Heart left ventricle (tissue), 16 donors: ENCODE data around the gene GCLC. TPM values are rescaled to one million over a fixed set of nuclear protein-coding genes. Genes with fewer than 3 reads are reported as not detected.
A peak's percentile ranks its signal among the peaks of the same experiment; 100 is the strongest.

ENCODE experiments used
- ATAC-seq, 4 donors: fragments of 200-7000 bp; cut with Tn5 transposase; one replicate each; pipeline ENCODE4 v1.9.1; 2020 to 2022; ENCODE audit warnings: moderate library complexity in 4 of 4, mild to moderate bottlenecking in 3 of 4, moderate number of reproducible peaks in 1 of 4
- DNase-seq, 5 donors: peaks; one replicate each; pipeline ENCODE4 v3.0.0-alpha.2; 2020
- H3K27ac ChIP-seq, 12 donors: fragments of 200-600 bp; sonication (generic) in 4 of 12; one replicate each; pipeline versions ENCODE4 v1.5.0 to v1.8.0; 2016 to 2022; ENCODE audit warnings: mild to moderate bottlenecking in 2 of 12
- H3K27me3 ChIP-seq, 9 donors: fragments of 200-600 bp; sonication (generic) in 2 of 9; one replicate each; pipeline versions ENCODE4 v1.5.1 to v1.8.0; 2016 to 2022; ENCODE audit warnings: mild to moderate bottlenecking in 3 of 9
- H3K36me3 ChIP-seq, 9 donors: fragments of 200-600 bp; sonication (generic) in 2 of 9; one replicate each; pipeline versions ENCODE4 v1.5.0 to v1.8.0; 2018 to 2022; ENCODE audit warnings: mild to moderate bottlenecking in 2 of 9
- H3K4me1 ChIP-seq, 12 donors: fragments of 200-600 bp; sonication (generic) in 4 of 12; one replicate each; pipeline versions ENCODE4 v1.5.0 to v1.8.0; 2016 to 2022; ENCODE audit warnings: mild to moderate bottlenecking in 3 of 12
- H3K4me3 ChIP-seq, 12 donors: fragments of 200-600 bp; sonication (generic) in 4 of 12; one replicate each; pipeline versions ENCODE4 v1.5.0 to v1.8.0; 2017 to 2022; ENCODE audit warnings: mild to moderate bottlenecking in 9 of 12, moderate library complexity in 4 of 12
- H3K9me3 ChIP-seq, 12 donors: fragments of 200-600 bp; sonication (generic) in 4 of 12; one replicate each; pipeline versions ENCODE4 v1.5.0 to v1.8.0; 2016 to 2022; ENCODE audit warnings: mild to moderate bottlenecking in 1 of 12
- POLR2A ChIP-seq, 2 donors: fragments of 450-650 bp; IDR thresholded peaks; one replicate each; pipeline ENCODE4 v1.6.1; 2017; ENCODE audit warnings: antibody characterized with exemption in 2 of 2, mild to moderate bottlenecking in 2 of 2, moderate library complexity in 2 of 2
- WGBS, 4 donors: extraction: QIAGEN DNeasy Blood & Tissue Kit in 2 of 4; methylation state at CpG; one replicate each; pipeline versions ENCODE4 v1.1.5 to v1.1.7; 2013 to 2018; 5-methylcytosine and 5-hydroxymethylcytosine counted together
- intact Hi-C, 10 donors: fragments of 100-400 bp; cut with DNase I; formaldehyde crosslinking; loops; one replicate each; pipeline versions ENCODE4 v1.11.1 to v1.14.2; 2022
- polyA plus RNA-seq, 2 donors: library from polyadenylated mRNA; stranded (reverse); fragments of 200-250 nt; gene quantifications; one replicate each; pipeline ENCODE4 v1.2.3, GENCODE V29; 2013
- total RNA-seq, 9 donors: library from RNA; depleted of rRNA in 2 of 9; stranded (reverse); fragments of >200 nt in 2 of 9; fragmentation: NEBNext Ultra II Directional in 3 of 9; extraction: Animal tissue kit (Norgen Biotek cat#: 25700) in 3 of 9; gene quantifications; one replicate each; pipeline versions ENCODE4 v1.1.0 to v1.2.4, GENCODE V29; 2016 to 2023
- TF ChIP-seq, protein P1 (sequence below), 12 donors: fragments of 200-600 bp; sonication (generic) in 4 of 12; IDR thresholded peaks; one replicate each; pipeline versions ENCODE4 v1.5.0 to v1.8.0; 2018 to 2022; ENCODE audit warnings: antibody characterized with exemption in 12 of 12, mild to moderate bottlenecking in 5 of 12
- donor health status: ischemic (EF 13 %, LVEDD 7.1; RV severe dilation, severe dysfunction).
- donor health status: healthy with polysubstance abuse.
- donor health status: DM: no; HTN: yes; CAD: no.
- donor health status: DM: no; HTN: no; CAD: no.
- donor health status: ischemic (EF 25% LVEDD 6.9; RV normal size, moderate dysfunction).
- donor health status: ischemic (EF 25% LVEDD 5.7; RV mildly dilated, moderate dysfunction).
- donor health status: healthy.
- donor health status: DM: yes; HTN: yes; CAD: no.
- donor health status: ischemic (EF 35%, LVEDD 5.7; RV mildly dilated, moderate dysfunction).
- donor health status: nonischemic (EF 11% LVEDD 7.7; RV severe dilation, severe dysfunction).
- donor health status: DM: yes; HTN: yes; CAD: no.
- donor health status: PGD.
- donor health status: ischemic (EF 29% LVEDD 5.4; RV normal size, mild dysfunction).
- donor health status: nonischemic (EF 23%, LVEDD 6.1; RV moderate dilation, normal function).

Gene GCLC
- total and polyA plus RNA-seq, 11 donors, result 8.1 to 42.9 (median 29.3) TPM

- H3K4me1 ChIP-seq, result peaks cover 0 to 57% (median 30%) of the 10 kb centered on the region in 12 donors
- ATAC-seq, result no peak
- WGBS, 4 donors, result 3 to 5% (median 4%) methylated on average over 7 of the region's 7 CpGs
- H3K36me3 ChIP-seq, result no peaks in the 10 kb centered on the region
- DNase-seq, result no peak
- intact Hi-C loops, result loop anchor here in 4 of 10 donors (2.0 to 10.0 kb wide), 3 partner anchors 107 to 251 kb away; partner anchors contain the start of gene LRRC1 (in 1 of the 4)
- no peak for TF ChIP-seq POLR2A (IDR thresholded peaks at IDR 0.05)
- TF ChIP-seq, protein P1, sequence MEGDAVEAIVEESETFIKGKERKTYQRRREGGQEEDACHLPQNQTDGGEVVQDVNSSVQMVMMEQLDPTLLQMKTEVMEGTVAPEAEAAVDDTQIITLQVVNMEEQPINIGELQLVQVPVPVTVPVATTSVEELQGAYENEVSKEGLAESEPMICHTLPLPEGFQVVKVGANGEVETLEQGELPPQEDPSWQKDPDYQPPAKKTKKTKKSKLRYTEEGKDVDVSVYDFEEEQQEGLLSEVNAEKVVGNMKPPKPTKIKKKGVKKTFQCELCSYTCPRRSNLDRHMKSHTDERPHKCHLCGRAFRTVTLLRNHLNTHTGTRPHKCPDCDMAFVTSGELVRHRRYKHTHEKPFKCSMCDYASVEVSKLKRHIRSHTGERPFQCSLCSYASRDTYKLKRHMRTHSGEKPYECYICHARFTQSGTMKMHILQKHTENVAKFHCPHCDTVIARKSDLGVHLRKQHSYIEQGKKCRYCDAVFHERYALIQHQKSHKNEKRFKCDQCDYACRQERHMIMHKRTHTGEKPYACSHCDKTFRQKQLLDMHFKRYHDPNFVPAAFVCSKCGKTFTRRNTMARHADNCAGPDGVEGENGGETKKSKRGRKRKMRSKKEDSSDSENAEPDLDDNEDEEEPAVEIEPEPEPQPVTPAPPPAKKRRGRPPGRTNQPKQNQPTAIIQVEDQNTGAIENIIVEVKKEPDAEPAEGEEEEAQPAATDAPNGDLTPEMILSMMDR (IDR thresholded peaks at IDR 0.05), result no peak
- no peaks in the 10 kb centered on the region for H3K27me3 ChIP-seq
- peak overlapping the region; percentile 82 to 98 (median 95) for H3K27ac ChIP-seq
- no peaks in the 10 kb centered on the region for H3K9me3 ChIP-seq
- peak overlapping the region; percentile 66 to 94 (median 78) for H3K4me3 ChIP-seq
Observed at GRCh38 chr6:53543359-53544216, 1.3 kb downstream of the GCLC start.

- Histone ChIP-seq H3K36me3 (no peaks in the 10 kb centered on the region), H3K27me3 (no peaks in the 10 kb centered on the region), H3K4me3 (no peak overlapping the region), H3K9me3 (no peaks in the 10 kb centered on the region), H3K4me1 (peaks cover 0 to 47% (median 24%) of the 10 kb centered on the region in 12 donors), H3K27ac (peak overlapping the region in 1 of 12 donors; percentile 96)
- DNase-seq (no peak), ATAC-seq (no peak)
- TF ChIP-seq, protein P1 (IDR thresholded peaks at IDR 0.05), result no peak
- TF ChIP-seq POLR2A (IDR thresholded peaks at IDR 0.05), result no peak
- WGBS, 4 donors, result 97 to 99% (median 97%) methylated on average over 7 of the region's 7 CpGs
- intact Hi-C loops, result loop anchor here in 3 of 10 donors (10.0 kb wide), 2 partner anchors 183 to 253 kb away; partner anchors contain the start of gene LRRC1 (in 1 of the 3)
Observed at GRCh38 chr6:53541900-53542299, 3.0 kb downstream of the GCLC start.

- TF ChIP-seq POLR2A (IDR thresholded peaks at IDR 0.05), result no peak
- TF ChIP-seq, protein P1 (IDR thresholded peaks at IDR 0.05), result no peak
- Histone ChIP-seq H3K9me3 (no peaks in the 10 kb centered on the region), H3K4me3 (no peak overlapping the region), H3K36me3 (no peaks in the 10 kb centered on the region), H3K27ac (no peak overlapping the region), H3K4me1 (peaks cover 0 to 42% (median 22%) of the 10 kb centered on the region in 12 donors), H3K27me3 (no peaks in the 10 kb centered on the region)
- intact Hi-C loops, result loop anchor here in 3 of 10 donors (10.0 kb wide), 2 partner anchors 185 to 255 kb away; partner anchors contain the start of gene LRRC1 (in 1 of the 3)
- ATAC-seq (no peak), DNase-seq (no peak)
- 74 to 91% (median 86%) methylated on average over 4 of the region's 4 CpGs for WGBS, 4 donors
Observed at GRCh38 chr6:53540129-53540692, 4.7 kb downstream of the GCLC start.

- H3K27ac ChIP-seq, result no peak overlapping the region
- H3K9me3 ChIP-seq, result no peaks in the 10 kb centered on the region
- no peak for DNase-seq
- no peak for ATAC-seq
- TF ChIP-seq, protein P1 (IDR thresholded peaks at IDR 0.05), result no peak
- TF ChIP-seq POLR2A (IDR thresholded peaks at IDR 0.05), result no peak
- intact Hi-C loops, result loop anchor here in 1 of 10 donors (5.0 kb wide), 1 partner anchor 188 kb away; no protein-coding TSS in a partner anchor
- H3K36me3 ChIP-seq, result no peaks in the 10 kb centered on the region
- no peak overlapping the region for H3K4me3 ChIP-seq
- no peaks in the 10 kb centered on the region for H3K27me3 ChIP-seq
- WGBS, 4 donors, result 77 to 81% (median 80%) methylated on average over 5 of the region's 5 CpGs
- peaks cover 0 to 45% (median 21%) of the 10 kb centered on the region in 12 donors for H3K4me1 ChIP-seq
Observed at GRCh38 chr6:53539561-53539960, 5.3 kb downstream of the GCLC start.
